Subcutaneous preadipocyte (primary cell): ENCODE measurements around the gene GSC. TPM values are rescaled to one million over a fixed set of nuclear protein-coding genes. Genes with fewer than 3 reads are reported as not detected.

ENCODE experiments used
- total RNA-seq: library from RNA; depleted of rRNA; stranded (reverse); fragments of >200 nt; gene quantifications from 2 replicates; pipeline ENCODE4 v1.2.3, GENCODE V29; 2012

The GSC gene
- 3.5 and 5.5 TPM in 2 replicates for total RNA-seq

GRCh38 chr14:94769391-94770250 is at the start of gene GSC:
Gene GSC, minus strand, starts transcription at chr14:94770113. Its CDS starts 98 bp downstream, at chr14:94770015.

Other genes starting within 250 kb of the GSC start
- not detected in 2 replicates for gene SERPINA4, start 208.7 kb downstream of the GSC start, total RNA-seq
- 0.37 TPM in 1 of 2 replicates, not detected in the other for gene SERPINA5, start 188.7 kb downstream of the GSC start, total RNA-seq
- 0.20 and 1.1 TPM in 2 replicates for gene SERPINA3, start 157.7 kb downstream of the GSC start, total RNA-seq